Renal cortical epithelial cell (primary cell): Measurements from ENCODE around the gene CCDC30. TPM values are rescaled to one million over a fixed set of nuclear protein-coding genes. Genes with fewer than 3 reads are reported as not detected.
A peak's percentile ranks its signal among the peaks of the same experiment; 100 is the strongest.

Experiments used
- DNase-seq: peaks from one replicate; pipeline ENCODE4 v3.0.0-alpha.2; 2011; ENCODE audit warnings: low read depth
- total RNA-seq: library from RNA; depleted of rRNA; stranded (reverse); fragments of >200 nt; gene quantifications from 2 replicates; pipeline ENCODE4 v1.2.3, GENCODE V29; 2014

The CCDC30 gene
- total RNA-seq, 1 donor from 2014 or later: 5.7 TPM

DNA sequence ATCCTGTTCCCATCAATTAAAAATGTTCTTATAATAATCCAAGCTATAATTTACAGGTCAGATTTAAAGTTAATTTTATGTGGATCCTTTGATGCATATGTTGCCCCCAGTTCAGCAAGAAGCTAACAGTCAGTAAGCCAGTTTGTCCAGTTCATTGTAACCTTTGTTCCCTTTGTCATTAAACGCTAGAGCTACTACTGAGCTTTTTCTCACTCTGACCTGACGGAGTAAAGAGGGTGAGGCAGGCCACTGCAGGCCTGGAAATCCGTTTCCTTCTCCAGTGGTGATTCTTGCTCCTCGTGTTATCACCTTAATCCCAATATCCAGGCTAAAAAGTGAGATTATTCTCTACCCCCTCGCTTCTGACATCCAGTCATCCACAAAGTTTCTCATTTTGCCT is 229.4 kb downstream of the CCDC30 start:
- no peak for DNase-seq

DNA sequence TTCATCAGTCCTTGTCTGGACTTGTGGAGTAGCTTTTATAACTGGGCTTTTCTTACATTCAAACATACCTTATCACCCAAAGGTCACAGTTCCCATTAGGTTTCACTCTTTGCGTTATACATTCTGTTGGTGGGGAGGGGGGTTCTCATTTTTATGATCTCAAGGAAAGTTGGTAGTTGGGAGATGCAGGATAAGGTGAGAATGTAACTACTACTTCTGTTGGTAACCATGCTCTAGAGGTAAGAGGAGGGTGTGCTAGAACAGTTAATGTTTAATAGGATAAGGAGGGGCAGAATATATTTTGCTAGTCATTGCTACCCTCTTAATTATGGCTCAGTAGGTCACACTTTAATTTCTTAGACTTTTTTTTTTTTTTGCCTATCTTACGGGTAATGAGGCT is 229.8 kb downstream of the CCDC30 start:
- peak; percentile 59 for DNase-seq

DNA sequence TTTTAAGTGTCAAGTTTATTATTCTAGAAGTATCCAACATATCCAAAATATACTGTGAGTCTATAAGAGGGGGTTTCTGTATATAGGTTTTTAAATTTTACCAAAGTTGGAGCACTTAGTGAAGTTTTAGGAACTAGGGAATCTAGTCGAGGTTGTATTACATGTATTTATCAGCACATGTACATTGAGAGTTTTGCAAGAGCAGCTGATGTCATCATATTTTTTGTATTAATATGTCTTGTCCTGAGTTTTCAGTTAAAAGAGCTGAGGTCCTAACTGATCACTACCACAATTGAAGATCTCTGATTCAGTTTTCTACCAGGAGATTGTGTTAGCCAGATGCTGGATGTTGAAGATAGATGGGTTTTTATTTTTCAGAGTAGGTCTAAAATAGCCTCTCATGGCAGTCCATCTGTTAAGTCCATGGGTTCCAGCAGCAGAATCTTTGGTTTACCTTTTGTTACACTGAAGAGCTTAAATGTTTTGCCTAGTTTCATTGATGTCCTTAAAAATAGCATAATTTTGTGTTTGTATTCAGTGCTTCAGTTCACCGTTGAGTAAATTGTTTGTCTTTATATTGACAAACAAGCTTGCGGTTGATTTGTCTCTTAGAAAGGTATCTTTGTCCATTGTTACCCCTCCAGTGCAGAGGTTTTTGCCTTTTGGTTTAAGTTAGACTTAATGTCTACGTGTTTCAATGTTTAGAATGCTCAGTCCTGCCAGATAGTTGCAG is 235.2 kb downstream of the CCDC30 start:
- DNase-seq: no peak

GRCh38 chr1:42700006-42700405 is 236.9 kb downstream of the CCDC30 start:
- DNase-seq: peak; percentile 23

GRCh38 chr1:42703888-42704464 is 240.9 kb downstream of the CCDC30 start:
- no peak for DNase-seq

Other genes with a start within 250 kb of the CCDC30 start
- 9.9 and 36.7 TPM in 2 replicates for gene FOXJ3, start 128.1 kb upstream of the CCDC30 start, total RNA-seq
- gene RIMKLA, start 82.5 kb upstream of the CCDC30 start, total RNA-seq: 0.87 and 1.0 TPM in 2 replicates
- 0.87 and 1.3 TPM in 2 replicates for gene ZMYND12, start 7.3 kb upstream of the CCDC30 start, total RNA-seq
- gene PPCS, start 6.7 kb upstream of the CCDC30 start, total RNA-seq: 42.7 and 63.0 TPM in 2 replicates
- 18.9 and 32.0 TPM in 2 replicates for gene PPIH, start 195.1 kb downstream of the CCDC30 start, total RNA-seq
- 792 and 815 TPM in 2 replicates for gene YBX1, start 219.1 kb downstream of the CCDC30 start, total RNA-seq